Chondrocyte (in vitro differentiated cells): ENCODE data around the gene ETF1. TPM values are rescaled to one million over a fixed set of nuclear protein-coding genes. Genes with fewer than 3 reads are reported as not detected.
A peak's percentile ranks its signal among the peaks of the same experiment; 100 is the strongest.

Experiments
- DNase-seq: peaks from one replicate; pipeline ENCODE4 v3.0.0; 2021; ENCODE audit warnings: mixed read lengths, low spot score
- H3K27ac Mint-ChIP-seq: one replicate; pipeline ENCODE4 v1.8.0; 2021; ENCODE audit warnings: mild to moderate bottlenecking, moderate library complexity, mixed read lengths; ENCODE audit not compliant: unreplicated experiment
- H3K27me3 Mint-ChIP-seq: 2 replicates; pipeline ENCODE4 v1.8.0; 2021; ENCODE audit warnings: low read depth, mixed read lengths
- H3K36me3 Mint-ChIP-seq: 2 replicates; pipeline ENCODE4 v1.8.0; 2021; ENCODE audit warnings: low read depth, mixed read lengths
- H3K4me1 Mint-ChIP-seq: 2 replicates; pipeline ENCODE4 v1.8.0; 2021; ENCODE audit warnings: low read depth, mild to moderate bottlenecking, mixed read lengths
- H3K4me3 Mint-ChIP-seq: one replicate; pipeline ENCODE4 v1.8.0; 2021; ENCODE audit warnings: mild to moderate bottlenecking, moderate library complexity, mixed read lengths; ENCODE audit not compliant: unreplicated experiment
- H3K9me3 Mint-ChIP-seq: 2 replicates; pipeline ENCODE4 v1.8.0; 2021; ENCODE audit warnings: low read depth, mixed read lengths
- CTCF ChIP-seq: fragments of 200-600 bp; sonication (generic); IDR thresholded peaks from 2 replicates; pipeline ENCODE4 v1.5.0; 2021; ENCODE audit warnings: antibody characterized with exemption, mild to moderate bottlenecking, moderate library complexity
- total RNA-seq: library from RNA; stranded (reverse); gene quantifications from 3 replicates; pipeline ENCODE4 v1.2.1, GENCODE V29; 2021

Gene ETF1
- total RNA-seq, 1 donor from 2014 or later, result 92.1 TPM

- DNase-seq, result no peak
- Mint-ChIP-seq H3K27ac (no peak overlapping the region), H3K4me1 (peaks cover 10% of the 10 kb centered on the region), H3K36me3 (peaks cover 2% of the 10 kb centered on the region), H3K27me3 (no peaks in the 10 kb centered on the region), H3K4me3 (no peak overlapping the region), H3K9me3 (no peaks in the 10 kb centered on the region)
- no peak for TF ChIP-seq CTCF
These were observed 37.7 kb upstream of the ETF1 start for GRCh38 chr5:138580777-138581176.

GRCh38 chr5:138580001-138580400, 37.0 kb upstream of the ETF1 start:
- peaks cover 13% of the 10 kb centered on the region for H3K4me1 Mint-ChIP-seq
- no peaks in the 10 kb centered on the region for H3K27me3 Mint-ChIP-seq
- H3K9me3 Mint-ChIP-seq, result no peaks in the 10 kb centered on the region

GRCh38 chr5:138579517-138579863, 36.5 kb upstream of the ETF1 start:
- TF ChIP-seq CTCF, result peak; percentile 4
- DNase-seq, result no peak
- H3K36me3 Mint-ChIP-seq, result peaks cover 6% of the 10 kb centered on the region
- no peak overlapping the region for H3K27ac Mint-ChIP-seq
- no peaks in the 10 kb centered on the region for H3K9me3 Mint-ChIP-seq
- H3K4me1 Mint-ChIP-seq, result peaks cover 18% of the 10 kb centered on the region
- H3K4me3 Mint-ChIP-seq, result no peak overlapping the region
- H3K27me3 Mint-ChIP-seq, result no peaks in the 10 kb centered on the region

More at GRCh38 chr5:138580001-138580400, 37.0 kb upstream of the ETF1 start:
- no peak for TF ChIP-seq CTCF
- Mint-ChIP-seq H3K27ac (no peak overlapping the region), H3K36me3 (peaks cover 2% of the 10 kb centered on the region), H3K4me3 (no peak overlapping the region)
- DNase-seq, result no peak

- Mint-ChIP-seq H3K36me3 (peaks cover 16% of the 10 kb centered on the region), H3K27ac (no peak overlapping the region), H3K4me3 (no peak overlapping the region), H3K27me3 (no peaks in the 10 kb centered on the region), H3K9me3 (no peaks in the 10 kb centered on the region), H3K4me1 (peaks cover 32% of the 10 kb centered on the region)
- DNase-seq, result no peak
- TF ChIP-seq CTCF, result no peak
These were observed 34.4 kb upstream of the ETF1 start for GRCh38 chr5:138577452-138577851.

GRCh38 chr5:138575194-138576015, 32.4 kb upstream of the ETF1 start, which contains the start of gene HSPA9:
Gene HSPA9, minus strand, starts transcription at chr5:138575401. Its CDS starts 83 bp downstream, at chr5:138575318.
- DNase-seq, result peak; percentile 99
- H3K9me3 Mint-ChIP-seq, result no peaks in the 10 kb centered on the region
- peaks cover 24% of the 10 kb centered on the region for H3K36me3 Mint-ChIP-seq
- peaks cover 41% of the 10 kb centered on the region for H3K4me1 Mint-ChIP-seq
- TF ChIP-seq CTCF, result peak; percentile 21
- H3K27ac Mint-ChIP-seq, result peak within 1 kb of the TSS; percentile 100
- H3K27me3 Mint-ChIP-seq, result no peaks in the 10 kb centered on the region
- peak within 1 kb of the TSS; percentile 92 for H3K4me3 Mint-ChIP-seq
